Natural killer cell treated with Interleukin-12 subunit alpha and Interleukin-12 subunit beta and Interleukin-15 and Interleukin-18, amount 100 ng/mL, for 72 hours (primary cell): ENCODE measurements around the gene ATG10. TPM values are rescaled to one million over a fixed set of nuclear protein-coding genes. Genes with fewer than 3 reads are reported as not detected.

Experiments used
- ATAC-seq, 2 donors: fragments of 150-1000 bp; cut with Tn5 transposase in 1 of 2; sonication (Bioruptor Pico), chemical (Tn5 transposase) in 1 of 2; 2 replicates each; pipeline ENCODE4 v1.10.0; 2021
- DNase-seq: peaks from one replicate; pipeline ENCODE4 v3.0.0; 2022; ENCODE audit warnings: low spot score
- H3K27ac Mint-ChIP-seq, 2 donors: 1 replicate in 1 of 2; 2 replicates in 1 of 2; pipeline ENCODE4 v1.8.0; 2022; ENCODE audit warnings: mixed read lengths in 2 of 2, mild to moderate bottlenecking in 1 of 2, moderate library complexity in 1 of 2
- H3K27me3 Mint-ChIP-seq, 2 donors: 1 replicate in 1 of 2; 2 replicates in 1 of 2; pipeline ENCODE4 v1.8.0; 2022; ENCODE audit warnings: mixed read lengths in 2 of 2
- H3K36me3 Mint-ChIP-seq: one replicate; pipeline ENCODE4 v1.8.0; 2022; ENCODE audit warnings: mixed read lengths
- H3K4me1 Mint-ChIP-seq, 2 donors: 1 replicate in 1 of 2; 2 replicates in 1 of 2; pipeline ENCODE4 v1.8.0; 2022; ENCODE audit warnings: low read depth in 2 of 2, mixed read lengths in 2 of 2, mild to moderate bottlenecking in 1 of 2
- H3K4me3 Mint-ChIP-seq: one replicate; pipeline ENCODE4 v1.8.0; 2022; ENCODE audit warnings: mixed read lengths
- H3K9me3 Mint-ChIP-seq: 2 replicates; pipeline ENCODE4 v1.8.0; 2022; ENCODE audit warnings: mixed read lengths
- total RNA-seq, 2 donors: library from RNA; stranded (reverse); gene quantifications; one replicate each; pipeline ENCODE4 v1.2.3, GENCODE V29; 2022

The ATG10 gene
- total RNA-seq, 2 donors from 2014 or later = 9.6 to 11.1 TPM

- Mint-ChIP-seq H3K9me3 (no peaks in the 10 kb centered on the region), H3K4me1 (peaks cover 10 to 11% of the 10 kb centered on the region in 2 donors), H3K4me3 (no peak overlapping the region), H3K27me3 (no peaks in the 10 kb centered on the region), H3K27ac (no peak overlapping the region), H3K36me3 (peaks cover 7% of the 10 kb centered on the region)
- DNase-seq (no peak), ATAC-seq (no peak)
Observed at GRCh38 chr5:82182662-82183061, 210.8 kb downstream of the ATG10 start.

GRCh38 chr5:82183828-82184227 lies 212.0 kb downstream of the ATG10 start:
- no peaks in the 10 kb centered on the region for H3K9me3 Mint-ChIP-seq
- DNase-seq (no peak), ATAC-seq (peak; percentile 75 to 84)
- H3K27me3 Mint-ChIP-seq = no peaks in the 10 kb centered on the region
- H3K27ac Mint-ChIP-seq = no peak overlapping the region
- H3K4me1 Mint-ChIP-seq = peaks cover 10 to 11% of the 10 kb centered on the region in 2 donors
- H3K4me3 Mint-ChIP-seq = no peak overlapping the region
- peaks cover 7% of the 10 kb centered on the region for H3K36me3 Mint-ChIP-seq

- H3K27me3 Mint-ChIP-seq = no peaks in the 10 kb centered on the region
- no peak for DNase-seq
- H3K9me3 Mint-ChIP-seq = no peaks in the 10 kb centered on the region
- H3K4me3 Mint-ChIP-seq = no peak overlapping the region
- H3K4me1 Mint-ChIP-seq = peaks cover 10 to 11% of the 10 kb centered on the region in 2 donors
- no peaks in the 10 kb centered on the region for H3K36me3 Mint-ChIP-seq
- no peak overlapping the region for H3K27ac Mint-ChIP-seq
- ATAC-seq = no peak
Observed at GRCh38 chr5:82185851-82186250, 214.0 kb downstream of the ATG10 start.

- Mint-ChIP-seq H3K9me3 (no peaks in the 10 kb centered on the region), H3K36me3 (no peaks in the 10 kb centered on the region), H3K4me1 (no peaks in the 10 kb centered on the region), H3K27ac (no peak overlapping the region), H3K4me3 (no peak overlapping the region), H3K27me3 (no peaks in the 10 kb centered on the region)
- no peak for ATAC-seq
- DNase-seq = no peak
Observed at GRCh38 chr5:82197550-82197949, 225.7 kb downstream of the ATG10 start.

DNA sequence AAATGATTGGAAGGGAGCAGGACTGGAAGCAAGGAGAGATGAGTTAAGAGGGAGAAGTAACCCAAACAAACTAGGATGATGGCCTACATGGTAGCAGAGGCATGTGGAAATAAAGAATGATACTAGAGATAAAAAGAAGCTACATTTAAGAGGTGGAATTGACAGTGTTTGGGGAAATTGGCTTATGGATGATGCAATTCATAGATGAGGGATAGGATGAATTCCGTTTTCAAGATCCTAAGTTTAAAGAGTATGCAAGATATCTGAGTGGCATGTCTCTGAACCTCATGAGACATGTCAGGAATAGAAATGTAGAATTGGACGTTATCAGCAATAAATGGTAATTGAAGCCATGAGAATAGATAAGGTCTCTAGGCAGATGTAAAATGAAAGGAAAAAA lies 232.7 kb downstream of the ATG10 start:
- Mint-ChIP-seq H3K9me3 (no peaks in the 10 kb centered on the region), H3K27ac (no peak overlapping the region), H3K36me3 (no peaks in the 10 kb centered on the region), H3K27me3 (no peaks in the 10 kb centered on the region), H3K4me1 (no peaks in the 10 kb centered on the region), H3K4me3 (no peak overlapping the region)
- no peak for DNase-seq
- ATAC-seq = no peak

DNA sequence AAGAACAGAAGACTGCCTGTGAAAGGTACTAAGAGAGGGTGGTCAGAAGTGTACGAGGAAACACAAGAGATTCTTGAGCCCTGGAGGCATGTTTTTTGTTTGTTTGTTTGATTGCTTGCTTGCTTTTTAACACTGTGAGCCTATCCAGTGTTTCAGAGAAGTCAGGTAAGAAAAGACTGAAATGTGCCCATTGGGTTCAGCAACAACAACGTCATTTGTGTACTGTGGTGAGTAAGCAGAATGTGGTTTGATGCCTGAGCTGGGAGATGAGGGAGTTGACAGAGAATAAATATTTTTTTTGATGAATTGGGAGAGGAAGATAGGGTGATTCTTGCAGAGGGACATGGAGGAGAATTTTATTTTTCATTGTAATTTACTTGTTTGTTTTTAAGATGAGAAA lies 233.2 kb downstream of the ATG10 start:
- no peak for ATAC-seq
- H3K4me3 Mint-ChIP-seq = no peak overlapping the region
- no peaks in the 10 kb centered on the region for H3K9me3 Mint-ChIP-seq
- no peak overlapping the region for H3K27ac Mint-ChIP-seq
- H3K4me1 Mint-ChIP-seq = no peaks in the 10 kb centered on the region
- H3K27me3 Mint-ChIP-seq = no peaks in the 10 kb centered on the region
- no peak for DNase-seq
- no peaks in the 10 kb centered on the region for H3K36me3 Mint-ChIP-seq

DNA sequence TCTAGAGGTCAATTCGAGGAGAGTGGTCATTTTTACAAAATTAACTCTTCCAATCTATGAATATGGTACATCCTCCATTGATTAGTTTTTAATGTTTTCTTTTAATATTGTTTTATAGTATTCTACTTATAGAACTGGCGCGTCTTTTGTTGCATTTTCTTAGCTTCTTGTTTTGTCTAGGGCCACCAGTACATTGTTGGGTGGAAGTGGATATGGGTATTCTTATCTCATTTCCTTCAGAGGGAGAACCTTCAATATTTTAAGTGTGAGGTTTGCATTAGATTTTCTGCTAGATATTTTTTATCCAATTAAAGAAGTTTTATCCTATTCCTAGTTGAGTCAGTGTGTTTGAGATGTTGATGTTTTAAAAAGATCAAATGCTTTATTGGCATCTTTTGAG lies 236.5 kb downstream of the ATG10 start:
- no peak overlapping the region for H3K27ac Mint-ChIP-seq
- no peaks in the 10 kb centered on the region for H3K27me3 Mint-ChIP-seq
- no peaks in the 10 kb centered on the region for H3K4me1 Mint-ChIP-seq
- ATAC-seq (no peak), DNase-seq (no peak)
- no peaks in the 10 kb centered on the region for H3K9me3 Mint-ChIP-seq
- H3K36me3 Mint-ChIP-seq = no peaks in the 10 kb centered on the region
- no peak overlapping the region for H3K4me3 Mint-ChIP-seq

DNA sequence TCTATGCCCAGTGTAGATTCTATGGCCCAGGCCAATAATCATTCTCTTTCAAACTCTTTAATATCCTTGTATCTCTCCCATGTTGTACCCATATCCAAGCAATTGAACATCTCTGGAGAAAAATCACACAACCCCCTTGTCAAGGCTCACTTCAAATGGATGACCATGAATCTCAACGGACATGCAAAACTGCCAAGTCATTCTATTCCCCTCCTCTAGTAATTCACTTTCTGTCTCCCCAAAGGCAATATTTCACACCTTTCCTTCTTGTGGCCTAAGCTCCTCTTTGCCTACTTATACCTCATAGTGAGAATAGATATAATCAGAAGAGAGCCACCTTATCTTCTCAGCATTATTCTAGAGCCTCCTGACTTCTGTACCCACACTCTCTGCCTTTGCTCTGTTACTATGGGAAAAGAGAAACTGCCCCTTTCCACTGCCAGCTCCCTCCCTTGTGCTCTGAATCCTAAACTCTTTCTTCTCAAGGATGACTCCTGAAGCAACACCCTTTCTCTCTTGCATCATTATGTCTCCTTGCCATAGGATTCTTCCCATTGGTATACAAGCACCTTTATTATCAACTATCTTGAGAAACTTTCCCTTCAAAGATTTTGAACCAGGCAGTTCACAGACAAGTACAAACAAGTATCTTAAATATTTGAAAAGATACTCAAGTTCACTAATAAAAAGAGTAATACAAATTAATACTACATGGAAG lies 240.2 kb downstream of the ATG10 start:
- ATAC-seq (no peak), DNase-seq (no peak)
- H3K36me3 Mint-ChIP-seq = no peaks in the 10 kb centered on the region
- no peaks in the 10 kb centered on the region for H3K9me3 Mint-ChIP-seq
- no peak overlapping the region for H3K4me3 Mint-ChIP-seq
- no peak overlapping the region for H3K27ac Mint-ChIP-seq
- no peaks in the 10 kb centered on the region for H3K27me3 Mint-ChIP-seq
- no peaks in the 10 kb centered on the region for H3K4me1 Mint-ChIP-seq

GRCh38 chr5:82217917-82218316 lies 246.1 kb downstream of the ATG10 start:
- Mint-ChIP-seq H3K4me1 (peaks cover 6 to 7% of the 10 kb centered on the region in 2 donors), H3K27me3 (no peaks in the 10 kb centered on the region), H3K27ac (no peak overlapping the region), H3K4me3 (no peak overlapping the region), H3K9me3 (no peaks in the 10 kb centered on the region), H3K36me3 (no peaks in the 10 kb centered on the region)
- no peak for ATAC-seq
- no peak for DNase-seq

- Mint-ChIP-seq H3K4me3 (no peak overlapping the region), H3K4me1 (peaks cover 6 to 8% of the 10 kb centered on the region in 2 donors)
Observed at GRCh38 chr5:82218374-82219156, 246.7 kb downstream of the ATG10 start.

GRCh38 chr5:82221020-82221419 lies 249.2 kb downstream of the ATG10 start:
- H3K4me1 Mint-ChIP-seq = peaks cover 11 to 13% of the 10 kb centered on the region in 2 donors
- H3K27me3 Mint-ChIP-seq = no peaks in the 10 kb centered on the region

More at GRCh38 chr5:82218374-82219156, 246.7 kb downstream of the ATG10 start:
- ATAC-seq (no peak), DNase-seq (no peak)
- Mint-ChIP-seq H3K9me3 (no peaks in the 10 kb centered on the region), H3K27me3 (no peaks in the 10 kb centered on the region), H3K36me3 (no peaks in the 10 kb centered on the region), H3K27ac (no peak overlapping the region)

GRCh38 chr5:82222597-82223574 lies 251.1 kb downstream of the ATG10 start:
- Mint-ChIP-seq H3K9me3 (no peaks in the 10 kb centered on the region), H3K4me1 (peaks cover 8 to 11% of the 10 kb centered on the region in 2 donors), H3K4me3 (no peak overlapping the region), H3K27me3 (no peaks in the 10 kb centered on the region), H3K36me3 (no peaks in the 10 kb centered on the region), H3K27ac (no peak overlapping the region)
- no peak for ATAC-seq
- no peak for DNase-seq

More at GRCh38 chr5:82221020-82221419, 249.2 kb downstream of the ATG10 start:
- H3K9me3 Mint-ChIP-seq = no peaks in the 10 kb centered on the region
- ATAC-seq = no peak
- H3K27ac Mint-ChIP-seq = no peak overlapping the region
- no peak overlapping the region for H3K4me3 Mint-ChIP-seq
- no peak for DNase-seq
- no peaks in the 10 kb centered on the region for H3K36me3 Mint-ChIP-seq

GRCh38 chr5:82225525-82226172 lies 253.8 kb downstream of the ATG10 start:
- H3K4me3 Mint-ChIP-seq = no peak overlapping the region
- H3K36me3 Mint-ChIP-seq = no peaks in the 10 kb centered on the region
- H3K9me3 Mint-ChIP-seq = no peaks in the 10 kb centered on the region
- DNase-seq = peak; percentile 72
- ATAC-seq = peak; percentile 74 to 78
- H3K27ac Mint-ChIP-seq = no peak overlapping the region
- peaks cover 5 to 7% of the 10 kb centered on the region in 2 donors for H3K4me1 Mint-ChIP-seq
- H3K27me3 Mint-ChIP-seq = no peaks in the 10 kb centered on the region
